Epithelial cell of proximal tubule (primary cell): ENCODE results near the gene BCL2L14. TPM values are rescaled to one million over a fixed set of nuclear protein-coding genes. Genes with fewer than 3 reads are reported as not detected.
A peak's percentile ranks its signal among the peaks of the same experiment; 100 is the strongest.

Source experiments
- DNase-seq: peaks from one replicate; pipeline ENCODE4 v3.0.0-alpha.2; 2011; ENCODE audit warnings: low read depth
- H3K4me3 ChIP-seq: 2 replicates; pipeline ENCODE4 v1.5.1; 2011; ENCODE audit warnings: low read depth, mild to moderate bottlenecking, low read length
- CTCF ChIP-seq: conservative IDR thresholded peaks from 2 replicates; pipeline ENCODE4 v1.5.1; 2012; ENCODE audit warnings: low read depth, mild to moderate bottlenecking, low read length
- total RNA-seq: library from RNA; depleted of rRNA; stranded (reverse); fragments of >200 nt; gene quantifications from 2 replicates; pipeline ENCODE4 v1.2.3, GENCODE V29; 2015

BCL2L14 gene
- total RNA-seq, 1 donor from 2014 or later = not detected

- TF ChIP-seq CTCF = peak; percentile 49
- H3K4me3 ChIP-seq = no peak overlapping the region
- DNase-seq = peak; percentile 10
These were observed 11.2 kb downstream of the BCL2L14 start for GRCh38 chr12:12081836-12082497.

GRCh38 chr12:12083688-12084087 is 12.9 kb downstream of the BCL2L14 start:
- H3K4me3 ChIP-seq = no peak overlapping the region
- TF ChIP-seq CTCF = no peak
- DNase-seq = no peak

GRCh38 chr12:12086362-12086761 is 15.6 kb downstream of the BCL2L14 start:
- H3K4me3 ChIP-seq = no peak overlapping the region
- no peak for TF ChIP-seq CTCF
- DNase-seq = no peak

GRCh38 chr12:12086973-12087692 is 16.4 kb downstream of the BCL2L14 start:
- H3K4me3 ChIP-seq = no peak overlapping the region
- no peak for DNase-seq
- no peak for TF ChIP-seq CTCF

- no peak for DNase-seq
- no peak overlapping the region for H3K4me3 ChIP-seq
- no peak for TF ChIP-seq CTCF
These were observed 16.9 kb downstream of the BCL2L14 start for GRCh38 chr12:12087693-12088034.

- no peak overlapping the region for H3K4me3 ChIP-seq
- no peak for DNase-seq
- no peak for TF ChIP-seq CTCF
These were observed 17.4 kb downstream of the BCL2L14 start for GRCh38 chr12:12088147-12088546.

- no peak overlapping the region for H3K4me3 ChIP-seq
- no peak for DNase-seq
- TF ChIP-seq CTCF = no peak
These were observed 18.0 kb downstream of the BCL2L14 start for GRCh38 chr12:12088761-12089160.
